CD14-positive monocyte (primary cell): ENCODE results near the gene CHCHD10. TPM values are rescaled to one million over a fixed set of nuclear protein-coding genes. Genes with fewer than 3 reads are reported as not detected.

Experiments used
- DNase-seq, 3 donors: peaks; one replicate each; pipeline ENCODE4 v3.0.0-alpha.2; 2011 to 2022
- H2AFZ ChIP-seq: 2 replicates; pipeline ENCODE4 v1.6.0; 2012; ENCODE audit warnings: mild to moderate bottlenecking, low read depth, low read length, inconsistent platforms; ENCODE audit not compliant: insufficient read depth, poor library complexity, severe bottlenecking
- H3K27ac ChIP-seq, 2 donors: 1 replicate in 1 of 2; 2 replicates in 1 of 2; pipeline ENCODE4 v1.5.1; 2012 to 2013; ENCODE audit warnings: low read length in 2 of 2, control low read depth in 1 of 2, inconsistent platforms in 1 of 2, low read depth in 1 of 2, mild to moderate bottlenecking in 1 of 2
- H3K27me3 ChIP-seq, 2 donors: one replicate each; pipeline versions ENCODE4 v1.6.0 to v1.6.1; 2011 to 2013; ENCODE audit warnings: low read length in 2 of 2; ENCODE audit not compliant: control insufficient read depth in 2 of 2, insufficient read depth in 2 of 2
- H3K36me3 ChIP-seq, 2 donors: replicated peaks in 1 of 2; 1 replicate in 1 of 2; 2 replicates in 1 of 2; pipeline versions ENCODE4 v1.5.1 to v1.6.1; 2012 to 2013; ENCODE audit warnings: low read length in 2 of 2, control low read depth in 1 of 2, inconsistent platforms in 1 of 2, mild to moderate bottlenecking in 1 of 2; ENCODE audit not compliant: insufficient read depth in 2 of 2, control insufficient read depth in 1 of 2
- H3K4me1 ChIP-seq, 2 donors: 1 replicate in 1 of 2; 2 replicates in 1 of 2; pipeline versions ENCODE4 v1.5.1 to v1.6.1; 2012 to 2013; ENCODE audit warnings: low read length in 2 of 2, control low read depth in 1 of 2, inconsistent platforms in 1 of 2, mild to moderate bottlenecking in 1 of 2, moderate library complexity in 1 of 2; ENCODE audit not compliant: insufficient read depth in 2 of 2, control insufficient read depth in 1 of 2
- H3K4me2 ChIP-seq: replicated peaks from 2 replicates; pipeline ENCODE3; 2012; ENCODE audit warnings: low read length, moderate library complexity, mild to moderate bottlenecking; ENCODE audit not compliant: poor library complexity, severe bottlenecking; ENCODE audit errors: extremely low read depth
- H3K4me3 ChIP-seq, 3 experiments: fragments of 200-600 bp in 1 of 3; sonication (generic) in 1 of 3; replicated peaks in 1 of 3; 1 replicate in 2 of 3; 2 replicates in 1 of 3; pipeline ENCODE4 v1.5.1; 2011 to 2013; ENCODE audit warnings: low read length in 3 of 3, mild to moderate bottlenecking in 3 of 3, control low read depth in 2 of 3, low read depth in 2 of 3, inconsistent platforms in 1 of 3, moderate library complexity in 1 of 3
- H3K79me2 ChIP-seq: 2 replicates; pipeline ENCODE4 v1.6.0; 2012; ENCODE audit warnings: mild to moderate bottlenecking, control low read depth, inconsistent platforms, low read length, moderate library complexity; ENCODE audit not compliant: insufficient read depth
- H3K9ac ChIP-seq: 2 replicates; pipeline ENCODE4 v1.6.0; 2017; ENCODE audit warnings: low read length, mild to moderate bottlenecking; ENCODE audit not compliant: insufficient read depth, poor library complexity, severe bottlenecking
- H3K9me3 ChIP-seq, 2 donors: replicated peaks in 1 of 2; 1 replicate in 1 of 2; 2 replicates in 1 of 2; pipeline versions ENCODE4 v1.5.1 to v1.6.1; 2012 to 2013; ENCODE audit warnings: low read length in 2 of 2, control low read depth in 1 of 2; ENCODE audit not compliant: control insufficient read depth in 1 of 2, insufficient read depth in 1 of 2
- H4K20me1 ChIP-seq: 2 replicates; pipeline ENCODE4 v1.6.0; 2012; ENCODE audit warnings: mild to moderate bottlenecking, low read length, control low read depth, moderate library complexity; ENCODE audit not compliant: insufficient read depth
- H3K27ac Mint-ChIP-seq, 7 donors: one replicate each; pipeline ENCODE4 v1.8.0; 2020; ENCODE audit warnings: mild to moderate bottlenecking in 7 of 7, mixed read lengths in 7 of 7, moderate library complexity in 6 of 7, inconsistent platforms in 2 of 7
- H3K27me3 Mint-ChIP-seq, 3 donors: one replicate each; pipeline ENCODE4 v1.8.0; 2021 to 2022; ENCODE audit warnings: low read depth in 3 of 3, mild to moderate bottlenecking in 3 of 3, mixed read lengths in 3 of 3, moderate library complexity in 3 of 3, inconsistent platforms in 1 of 3
- H3K36me3 Mint-ChIP-seq, 2 donors: one replicate each; pipeline ENCODE4 v1.8.0; 2020; ENCODE audit warnings: mixed read lengths in 2 of 2, inconsistent platforms in 1 of 2, mild to moderate bottlenecking in 1 of 2
- H3K4me1 Mint-ChIP-seq: one replicate; pipeline ENCODE4 v1.8.0; 2020; ENCODE audit warnings: mild to moderate bottlenecking, mixed read lengths
- H3K4me3 Mint-ChIP-seq, 2 donors: one replicate each; pipeline ENCODE4 v1.8.0; 2020; ENCODE audit warnings: mild to moderate bottlenecking in 2 of 2, mixed read lengths in 2 of 2, moderate library complexity in 1 of 2
- H3K9me3 Mint-ChIP-seq, 7 donors: one replicate each; pipeline ENCODE4 v1.8.0; 2020 to 2022; ENCODE audit warnings: mixed read lengths in 7 of 7, mild to moderate bottlenecking in 6 of 7, moderate library complexity in 6 of 7, inconsistent platforms in 2 of 7
- WGBS: methylation state at CpG from one replicate; pipeline ENCODE4 v1.1.5; 2013; ENCODE audit warnings: missing lambda C conversion rate; ENCODE audit not compliant: insufficient coverage; 5-methylcytosine and 5-hydroxymethylcytosine counted together
- intact Hi-C, 2 donors: fragments of 100-400 bp; cut with micrococcal nuclease; formaldehyde crosslinking; loops; one replicate each; pipeline versions ENCODE4 v1.15.0 to v1.15.1; 2023
- polyA plus RNA-seq, 3 donors: library from polyadenylated mRNA; depleted of rRNA in 1 of 3; unstranded in 2 of 3; stranded (reverse) in 1 of 3; fragments of 300-500 nt in 2 of 3; fragments of >200 nt in 1 of 3; fragmentation: Illumina TruSeq in 2 of 3; gene quantifications; 1 replicate in 2 of 3; 2 replicates in 1 of 3; pipeline ENCODE4 v1.2.3, GENCODE V29; 2012 to 2021
- TF ChIP-seq, protein P1 (sequence below): fragments of 200-600 bp; IDR thresholded peaks from one replicate; pipeline ENCODE4 v1.8.0; 2022; ENCODE audit warnings: antibody characterized with exemption, mild to moderate bottlenecking

CHCHD10 gene
- polyA plus RNA-seq, 3 donors: 15.3 to 46.7 (median 26.8) TPM

- Histone ChIP-seq H3K4me1 (peaks cover 22 to 26% of the 10 kb centered on the region in 2 donors), H3K4me3 (peak within 1 kb of the TSS; percentile 76 to 87 (median 86)), H3K27me3 (no peaks in the 10 kb centered on the region), H3K27ac (peak within 1 kb of the TSS; percentile 87), H3K36me3 (no peaks in the 10 kb centered on the region), H3K79me2 (peaks cover 6% of the 10 kb centered on the region), H4K20me1 (no peaks in the 10 kb centered on the region), H3K9ac (peak within 1 kb of the TSS; percentile 81), H2AFZ (peak within 1 kb of the TSS; percentile 98), H3K9me3 (no peaks in the 10 kb centered on the region), H3K4me2 (peak within 1 kb of the TSS; percentile 98)
- Mint-ChIP-seq H3K4me3 (peak within 1 kb of the TSS; percentile 84 to 92), H3K27ac (peak within 1 kb of the TSS; percentile 59 to 89 (median 81)), H3K36me3 (no peaks in the 10 kb centered on the region), H3K4me1 (peaks cover 29% of the 10 kb centered on the region), H3K9me3 (peaks cover 0 to 2% (median 0%) of the 10 kb centered on the region in 7 donors), H3K27me3 (no peaks in the 10 kb centered on the region)
- DNase-seq: peak; percentile 66 to 74 (median 73)
- under 1% methylated on average over 77 of the region's 78 CpGs for WGBS
- TF ChIP-seq, protein P1, sequence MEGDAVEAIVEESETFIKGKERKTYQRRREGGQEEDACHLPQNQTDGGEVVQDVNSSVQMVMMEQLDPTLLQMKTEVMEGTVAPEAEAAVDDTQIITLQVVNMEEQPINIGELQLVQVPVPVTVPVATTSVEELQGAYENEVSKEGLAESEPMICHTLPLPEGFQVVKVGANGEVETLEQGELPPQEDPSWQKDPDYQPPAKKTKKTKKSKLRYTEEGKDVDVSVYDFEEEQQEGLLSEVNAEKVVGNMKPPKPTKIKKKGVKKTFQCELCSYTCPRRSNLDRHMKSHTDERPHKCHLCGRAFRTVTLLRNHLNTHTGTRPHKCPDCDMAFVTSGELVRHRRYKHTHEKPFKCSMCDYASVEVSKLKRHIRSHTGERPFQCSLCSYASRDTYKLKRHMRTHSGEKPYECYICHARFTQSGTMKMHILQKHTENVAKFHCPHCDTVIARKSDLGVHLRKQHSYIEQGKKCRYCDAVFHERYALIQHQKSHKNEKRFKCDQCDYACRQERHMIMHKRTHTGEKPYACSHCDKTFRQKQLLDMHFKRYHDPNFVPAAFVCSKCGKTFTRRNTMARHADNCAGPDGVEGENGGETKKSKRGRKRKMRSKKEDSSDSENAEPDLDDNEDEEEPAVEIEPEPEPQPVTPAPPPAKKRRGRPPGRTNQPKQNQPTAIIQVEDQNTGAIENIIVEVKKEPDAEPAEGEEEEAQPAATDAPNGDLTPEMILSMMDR: peak; percentile 33
- intact Hi-C loops: no loop called here
Measured at GRCh38 chr22:23750714-23751440, 16.9 kb downstream of the CHCHD10 start, which contains the start of gene ZNF70. TSS of gene ZNF70 (minus strand) at chr22:23751112. CDS start at chr22:23745140, 5,972 bp downstream.

DNA sequence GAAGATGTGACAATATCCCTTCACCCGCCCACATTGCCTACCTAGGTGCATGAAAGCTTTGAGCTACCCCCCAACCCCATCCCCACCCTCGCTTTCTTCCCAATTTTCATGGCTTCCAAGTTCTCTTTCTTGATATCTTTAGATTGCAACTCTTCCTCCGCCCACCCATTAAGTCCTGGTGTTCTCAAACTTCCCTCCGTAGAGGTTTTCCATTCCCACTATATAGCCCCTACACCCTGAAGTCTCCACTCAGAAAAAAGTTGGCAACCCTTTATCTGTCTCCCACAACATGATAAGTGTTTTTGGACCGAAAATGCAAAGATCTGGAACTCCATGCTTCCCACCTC, 17.4 kb downstream of the CHCHD10 start:
- Mint-ChIP-seq H3K27me3 (no peaks in the 10 kb centered on the region), H3K9me3 (peaks cover 0 to 2% (median 0%) of the 10 kb centered on the region in 7 donors), H3K4me3 (peak overlapping the region; percentile 80 to 92), H3K36me3 (no peaks in the 10 kb centered on the region), H3K27ac (peak overlapping the region in 6 of 7 donors; percentile 18 to 89 (median 64)), H3K4me1 (peaks cover 30% of the 10 kb centered on the region)
- Histone ChIP-seq H3K4me3 (peak overlapping the region; percentile 50 to 86 (median 76)), H3K79me2 (peaks cover 6% of the 10 kb centered on the region), H2AFZ (peak overlapping the region; percentile 98), H3K4me2 (peak overlapping the region; percentile 98), H4K20me1 (no peaks in the 10 kb centered on the region), H3K27me3 (no peaks in the 10 kb centered on the region), H3K9ac (peak overlapping the region; percentile 81), H3K36me3 (no peaks in the 10 kb centered on the region), H3K4me1 (peaks cover 22 to 26% of the 10 kb centered on the region in 2 donors), H3K9me3 (no peaks in the 10 kb centered on the region), H3K27ac (peak overlapping the region in 1 of 2 donors; percentile 87)
- no peak for DNase-seq
- intact Hi-C loops: no loop called here
- TF ChIP-seq, protein P1: no peak
- WGBS: 27% methylated on average over 5 of the region's 5 CpGs
